Measurements from ENCODE around the gene ELK4. TPM values are rescaled to one million over a fixed set of nuclear protein-coding genes. Genes with fewer than 3 reads are reported as not detected.

ELK4 gene
- total and polyA plus RNA-seq, 8 donors: 3.5 to 38.7 (median 11.7) TPM

- H3K4me1 ChIP-seq: no peaks in the 10 kb centered on the region
- 87 to 94% (median 88%) methylated on average over 1 of the region's 1 CpG for WGBS, 5 donors
- no peaks in the 10 kb centered on the region for H3K27me3 ChIP-seq
- no peaks in the 10 kb centered on the region for H3K9me3 ChIP-seq
- no peak overlapping the region for H3K4me3 ChIP-seq
- H3K36me3 ChIP-seq: peaks cover 0 to 4% (median 0%) of the 10 kb centered on the region in 4 donors
- DNase-seq: no peak
- TF ChIP-seq CTCF (IDR thresholded peaks at IDR 0.05) (no peak), EP300 (IDR thresholded peaks at IDR 0.05) (no peak), POLR2A (IDR thresholded peaks at IDR 0.05) (no peak), POLR2AphosphoS5 (IDR thresholded peaks at IDR 0.05) (no peak)
- intact Hi-C loops (cut with DNase I; ENCODE audit: low total_unique reads): no loop called here
- H3K27ac ChIP-seq: no peak overlapping the region
Observed at GRCh38 chr1:205650241-205650640, 18.4 kb upstream of the ELK4 start.

- Histone ChIP-seq H3K9me3 (no peaks in the 10 kb centered on the region), H3K27ac (no peak overlapping the region), H3K36me3 (peaks cover 0 to 4% (median 0%) of the 10 kb centered on the region in 4 donors), H3K4me1 (no peaks in the 10 kb centered on the region), H3K4me3 (no peak overlapping the region), H3K27me3 (no peaks in the 10 kb centered on the region)
- intact Hi-C loops (cut with DNase I; ENCODE audit: low total_unique reads): no loop called here
- DNase-seq: no peak
- WGBS, 5 donors: 79 to 96% (median 89%) methylated on average over 8 of the region's 8 CpGs
- TF ChIP-seq CTCF (IDR thresholded peaks at IDR 0.05) (no peak), POLR2A (IDR thresholded peaks at IDR 0.05) (no peak), POLR2AphosphoS5 (IDR thresholded peaks at IDR 0.05) (no peak), EP300 (IDR thresholded peaks at IDR 0.05) (no peak)
Observed at GRCh38 chr1:205645519-205645918, 13.7 kb upstream of the ELK4 start.

DNA sequence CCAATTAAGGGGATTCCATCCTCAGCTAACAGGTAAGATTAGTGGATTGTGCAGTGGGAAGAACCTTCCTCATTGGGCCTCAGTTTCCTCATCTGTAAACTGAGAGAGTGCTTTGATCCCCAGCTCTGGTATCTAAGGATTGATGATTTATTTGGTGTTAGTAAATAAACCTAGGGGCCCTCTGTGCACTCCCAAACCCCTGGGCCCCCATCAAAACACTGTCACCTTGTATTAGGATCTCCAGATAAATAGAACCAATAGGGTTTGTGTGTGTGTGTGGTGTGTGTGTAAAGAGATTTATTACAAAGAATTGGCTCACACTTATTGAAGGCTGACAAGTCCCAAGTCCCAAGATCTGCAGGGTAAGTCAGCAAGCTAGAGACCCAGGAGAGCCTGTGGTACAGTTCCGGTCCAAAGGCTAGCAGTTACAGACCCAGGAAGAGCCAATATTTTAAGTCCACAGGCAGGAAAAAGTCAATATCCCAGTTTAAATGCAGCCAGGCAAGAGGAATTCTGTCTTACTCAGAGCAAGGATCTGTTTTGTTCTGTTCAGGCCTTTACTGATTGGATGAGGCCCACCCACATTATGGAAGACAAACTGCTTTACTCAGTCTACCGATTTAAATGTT is 11.0 kb upstream of the ELK4 start:
- 90 to 93% (median 92%) methylated on average over 2 of the region's 2 CpGs for WGBS, 5 donors
- no peaks in the 10 kb centered on the region for H3K4me1 ChIP-seq

DNA sequence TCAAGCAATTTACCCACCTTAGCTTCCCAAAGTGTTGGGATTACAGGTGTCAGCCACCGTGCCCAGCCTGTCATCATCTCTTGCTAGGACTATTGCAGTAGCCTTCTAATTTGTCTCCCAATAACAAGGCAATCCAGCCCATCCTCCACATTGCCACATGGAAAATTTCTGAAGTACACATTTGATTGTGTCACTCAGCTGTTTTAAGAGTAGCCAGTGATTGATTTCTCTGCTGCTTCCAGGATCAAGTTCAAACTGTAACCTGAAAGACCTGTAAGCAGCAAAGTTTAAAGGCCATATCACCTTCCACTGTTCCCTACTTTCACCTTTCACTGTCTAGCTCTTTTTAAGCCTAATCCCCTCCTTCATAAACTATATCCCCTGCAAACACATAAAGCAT is 7.8 kb upstream of the ELK4 start:
- no peaks in the 10 kb centered on the region for H3K9me3 ChIP-seq
- H3K4me3 ChIP-seq: no peak overlapping the region
- DNase-seq: no peak
- intact Hi-C loops (cut with DNase I; ENCODE audit: low total_unique reads): no loop called here
- no peak overlapping the region for H3K27ac ChIP-seq
- peaks cover 0 to 13% (median 0%) of the 10 kb centered on the region in 4 donors for H3K4me1 ChIP-seq
- WGBS, 5 donors: 77 to 100% (median 100%) methylated on average over 1 of the region's 1 CpG
- no peaks in the 10 kb centered on the region for H3K27me3 ChIP-seq
- H3K36me3 ChIP-seq: no peaks in the 10 kb centered on the region
- TF ChIP-seq CTCF (IDR thresholded peaks at IDR 0.05) (no peak), POLR2A (IDR thresholded peaks at IDR 0.05) (no peak), EP300 (IDR thresholded peaks at IDR 0.05) (no peak)

More for the DNA sequence above, 11.0 kb upstream of the ELK4 start:
- TF ChIP-seq CTCF (IDR thresholded peaks at IDR 0.05): no peak
- TF ChIP-seq EP300 (IDR thresholded peaks at IDR 0.05): no peak
- TF ChIP-seq POLR2AphosphoS5 (IDR thresholded peaks at IDR 0.05): no peak
- H3K4me3 ChIP-seq: no peak overlapping the region
- no peaks in the 10 kb centered on the region for H3K27me3 ChIP-seq
- H3K9me3 ChIP-seq: no peaks in the 10 kb centered on the region
- no peak overlapping the region for H3K27ac ChIP-seq
- intact Hi-C loops (cut with DNase I; ENCODE audit: low total_unique reads): no loop called here
- no peak for DNase-seq
- no peaks in the 10 kb centered on the region for H3K36me3 ChIP-seq
